GM12864 (cell line): ENCODE measurements around the gene SPAG8.

Source experiments
- DNase-seq: peaks from one replicate; pipeline ENCODE4 v3.0.0-alpha.2; 2011; ENCODE audit warnings: low read depth
- H3K4me3 ChIP-seq: 2 replicates; pipeline ENCODE4 v1.5.1; 2011; ENCODE audit warnings: mild to moderate bottlenecking, low read depth, low read length, control low read depth
- TF ChIP-seq, protein P1 (sequence below): IDR thresholded peaks from 2 replicates; pipeline ENCODE4 v1.5.1; 2011; ENCODE audit warnings: low read depth, mild to moderate bottlenecking, moderate library complexity, low read length, control low read depth, inconsistent platforms; ENCODE audit errors: missing control alignments

SPAG8 gene

DNA sequence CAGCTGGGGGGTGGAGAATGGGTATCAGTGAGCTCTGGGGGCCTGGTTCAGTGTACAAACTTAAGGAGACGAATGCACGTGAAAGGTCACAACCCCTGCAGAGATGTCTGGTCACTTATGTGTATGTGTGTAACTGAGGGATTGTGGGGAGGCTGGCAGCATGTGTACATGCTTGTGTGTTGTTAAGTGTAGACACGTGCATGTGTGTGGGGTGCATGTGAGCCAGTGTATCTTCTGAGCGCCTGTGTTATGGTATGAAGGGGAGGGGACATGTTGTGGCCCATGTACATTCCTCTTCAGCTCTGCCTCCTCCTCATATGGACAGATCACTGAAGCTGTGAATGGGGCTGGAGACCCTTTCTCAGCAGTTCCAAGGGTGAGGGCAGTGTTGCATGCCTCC, 19.0 kb upstream of the SPAG8 start:
- no peak overlapping the region for H3K4me3 ChIP-seq
- DNase-seq = no peak
- TF ChIP-seq, protein P1, sequence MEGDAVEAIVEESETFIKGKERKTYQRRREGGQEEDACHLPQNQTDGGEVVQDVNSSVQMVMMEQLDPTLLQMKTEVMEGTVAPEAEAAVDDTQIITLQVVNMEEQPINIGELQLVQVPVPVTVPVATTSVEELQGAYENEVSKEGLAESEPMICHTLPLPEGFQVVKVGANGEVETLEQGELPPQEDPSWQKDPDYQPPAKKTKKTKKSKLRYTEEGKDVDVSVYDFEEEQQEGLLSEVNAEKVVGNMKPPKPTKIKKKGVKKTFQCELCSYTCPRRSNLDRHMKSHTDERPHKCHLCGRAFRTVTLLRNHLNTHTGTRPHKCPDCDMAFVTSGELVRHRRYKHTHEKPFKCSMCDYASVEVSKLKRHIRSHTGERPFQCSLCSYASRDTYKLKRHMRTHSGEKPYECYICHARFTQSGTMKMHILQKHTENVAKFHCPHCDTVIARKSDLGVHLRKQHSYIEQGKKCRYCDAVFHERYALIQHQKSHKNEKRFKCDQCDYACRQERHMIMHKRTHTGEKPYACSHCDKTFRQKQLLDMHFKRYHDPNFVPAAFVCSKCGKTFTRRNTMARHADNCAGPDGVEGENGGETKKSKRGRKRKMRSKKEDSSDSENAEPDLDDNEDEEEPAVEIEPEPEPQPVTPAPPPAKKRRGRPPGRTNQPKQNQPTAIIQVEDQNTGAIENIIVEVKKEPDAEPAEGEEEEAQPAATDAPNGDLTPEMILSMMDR = no peak

DNA sequence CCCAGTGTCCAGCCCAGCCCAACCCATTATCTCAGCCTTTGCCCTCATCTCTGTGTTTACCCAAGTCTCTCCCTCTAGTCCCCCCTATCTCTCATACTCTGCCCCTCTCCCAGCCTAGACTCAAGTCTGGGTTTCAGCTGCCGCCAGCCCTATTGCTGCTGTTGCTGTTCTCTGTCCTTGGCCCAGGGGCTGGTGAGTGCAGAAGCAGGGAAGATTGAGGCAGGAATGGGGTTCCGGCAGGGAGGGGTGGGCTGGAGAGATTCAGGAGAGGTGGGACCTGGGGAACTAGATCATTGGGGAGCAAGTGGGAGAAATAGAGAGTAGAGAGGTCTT, 17.7 kb upstream of the SPAG8 start:
- TF ChIP-seq, protein P1 = no peak
- peak overlapping the region; percentile 80 for H3K4me3 ChIP-seq
- DNase-seq = no peak

DNA sequence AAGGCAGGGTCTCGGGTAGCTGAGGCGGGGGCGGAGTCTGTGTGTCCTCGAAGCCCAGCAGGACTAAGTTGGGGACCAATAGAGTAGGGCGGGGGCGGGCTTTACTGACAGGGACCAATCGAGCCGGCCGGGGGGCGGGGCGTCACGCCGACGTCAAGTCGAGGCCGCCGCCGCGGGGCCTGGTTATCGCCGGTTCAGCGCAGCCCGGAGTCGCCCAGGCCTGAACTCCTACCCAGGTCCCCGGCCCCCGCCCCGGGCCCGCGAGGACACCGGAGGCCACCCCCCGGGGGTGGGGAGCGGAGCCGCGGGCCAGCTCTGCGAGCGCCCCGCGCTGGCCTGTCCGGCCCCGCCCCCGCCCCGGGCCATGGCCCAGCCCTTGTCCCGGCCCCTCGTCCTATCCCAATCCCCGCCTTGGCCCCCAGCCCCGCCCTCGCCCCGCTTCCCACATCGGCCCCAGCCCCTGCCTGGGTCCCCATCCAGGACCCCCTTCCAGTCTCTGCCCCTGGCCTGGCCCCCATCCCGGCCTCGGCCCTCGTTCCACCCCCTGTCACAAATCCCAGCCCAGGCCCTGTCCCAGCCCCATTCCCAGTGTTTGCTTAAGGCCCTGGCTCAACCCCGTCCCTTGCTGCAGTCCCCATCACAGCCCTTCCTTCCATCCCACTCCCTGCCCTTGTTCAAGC, 17.2 kb upstream of the SPAG8 start, which contains the start of gene TMEM8B:
TSS of gene TMEM8B (plus strand) at position 145 of the 680 bp plus-strand sequence. CDS start at position 365, 220 bp downstream.
- DNase-seq = peak; percentile 66
- TF ChIP-seq, protein P1 = no peak
- H3K4me3 ChIP-seq = peak within 1 kb of the TSS; percentile 80

DNA sequence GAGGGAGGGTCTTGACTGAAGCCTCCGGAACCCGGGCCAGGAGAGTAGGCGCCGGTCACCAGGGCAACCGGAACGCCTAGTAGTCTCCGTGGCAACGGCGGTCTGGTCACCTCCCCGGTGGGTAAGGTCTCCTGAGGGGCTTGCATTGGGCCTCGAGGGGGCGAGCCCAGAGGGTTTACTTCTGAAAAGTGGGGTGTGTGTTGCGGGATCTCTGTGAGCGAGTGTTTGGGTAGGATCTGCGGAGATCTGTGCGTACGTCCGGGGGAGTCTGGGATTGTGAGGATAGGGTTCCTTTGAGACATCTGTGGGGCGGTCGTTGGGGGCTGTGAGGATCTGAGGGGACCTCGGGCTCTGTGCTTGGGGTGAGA, 16.6 kb upstream of the SPAG8 start, which contains the start of gene FAM221B:
TSS of gene FAM221B (minus strand) at position 17 of the 368 bp plus-strand sequence. CDS start 2,571 bp downstream, outside the sequence.
- TF ChIP-seq, protein P1 = no peak
- DNase-seq = no peak
- peak within 1 kb of the TSS; percentile 80 for H3K4me3 ChIP-seq

DNA sequence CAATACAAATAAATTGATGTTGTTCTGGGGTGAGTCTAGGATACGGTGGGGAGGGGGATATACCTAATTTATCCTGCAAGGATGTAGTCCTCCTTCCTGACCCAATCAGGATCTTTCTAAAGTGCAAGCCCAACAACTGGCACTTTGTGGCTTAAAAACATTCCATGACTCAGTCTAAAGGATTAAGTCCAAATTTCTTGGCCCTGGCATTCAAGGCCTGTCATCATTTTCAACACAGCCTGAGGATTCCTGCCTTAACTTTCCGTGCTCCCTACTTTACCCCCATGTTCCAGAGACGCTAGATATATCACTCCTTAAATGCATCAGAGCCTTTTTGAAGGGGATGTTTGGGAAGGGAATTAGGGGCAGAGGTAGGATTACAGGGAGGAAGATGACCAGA, 15.4 kb upstream of the SPAG8 start:
- TF ChIP-seq, protein P1 = no peak
- no peak overlapping the region for H3K4me3 ChIP-seq
- DNase-seq = no peak

DNA sequence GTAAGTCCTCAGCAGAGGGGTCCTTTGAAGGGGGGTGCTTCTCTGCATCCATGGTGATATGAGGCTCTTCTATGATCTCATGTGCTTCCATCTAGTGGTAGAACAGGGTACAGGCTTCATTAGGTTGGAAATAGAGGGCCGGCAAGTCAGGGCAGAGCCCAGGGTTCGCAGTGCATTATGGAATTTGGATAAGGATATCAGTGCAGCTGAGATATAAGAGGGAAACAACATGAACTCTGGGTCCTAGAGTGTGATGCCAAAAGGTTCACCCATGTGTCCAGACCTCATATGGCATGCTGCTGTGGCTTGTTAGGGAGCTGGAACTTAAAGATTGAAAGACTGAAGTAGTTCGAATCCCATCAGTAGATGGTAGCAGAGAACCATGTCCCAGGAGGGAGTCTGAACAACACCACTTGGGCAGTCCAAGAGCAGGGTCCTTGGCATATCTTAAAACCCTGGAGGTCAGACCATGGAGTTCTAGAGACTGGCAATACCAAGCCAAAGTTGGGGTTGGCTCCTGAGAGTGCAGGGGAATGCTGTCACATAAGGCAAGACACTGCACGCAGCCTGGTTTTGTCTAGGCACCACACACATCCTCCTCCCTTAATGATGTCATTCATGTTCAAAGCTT, 14.1 kb upstream of the SPAG8 start:
- peak; percentile 44 for DNase-seq
- no peak overlapping the region for H3K4me3 ChIP-seq
- TF ChIP-seq, protein P1 = peak; percentile 75

DNA sequence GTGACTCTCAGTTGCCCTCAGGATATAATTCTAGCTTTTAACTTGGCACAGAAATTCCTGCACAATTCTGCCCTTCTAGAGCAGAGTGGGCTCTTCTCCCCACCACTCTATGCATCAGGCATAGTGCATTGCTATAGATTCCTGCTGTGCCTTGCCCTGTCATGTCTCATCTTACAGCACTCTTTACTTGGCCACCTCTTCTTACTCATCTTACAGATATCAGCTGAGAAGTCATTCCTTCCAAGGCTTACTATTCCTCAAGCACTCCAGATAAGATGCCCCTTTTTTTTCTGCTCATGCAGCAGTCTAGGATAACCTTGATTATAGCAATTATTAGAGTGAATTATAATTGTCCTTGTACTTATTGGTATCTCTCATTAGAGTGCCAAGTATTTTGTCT, 10.9 kb upstream of the SPAG8 start:
- DNase-seq = no peak
- no peak overlapping the region for H3K4me3 ChIP-seq
- TF ChIP-seq, protein P1 = no peak
